HepG2 (cell line): ENCODE data around the gene DDN. TPM values are rescaled to one million over a fixed set of nuclear protein-coding genes. Genes with fewer than 3 reads are reported as not detected.

Experiments
- ATAC-seq: fragments of 200-7000 bp; cut with Tn5 transposase; 3 replicates; pipeline ENCODE4 v1.9.1; 2020; ENCODE audit warnings: mild to moderate bottlenecking, moderate library complexity
- BruUV-seq: library from RNA; stranded (reverse); fragments of 400-500 nt; replicated peaks from 2 replicates; lab custom pipeline; 2021; lab: Mats Ljungman, UMichigan
- CTCF ChIA-PET: fragments of 300-600 bp; formaldehyde crosslinking; extraction: SDS; loops from one replicate; lab custom pipeline; 2021; ENCODE audit warnings: low total read pairs, inconsistent platforms, low intra/inter-chr PET ratio; lab: Yijun Ruan, JAX
- POLR2A ChIA-PET: fragments of 350-600 bp; sonication (Branson Sonifier 250); formaldehyde crosslinking; loops from one replicate; lab custom pipeline; 2020; ENCODE audit warnings: antibody characterized with exemption, inconsistent platforms; lab: Yijun Ruan, JAX
- DNase-seq: peaks from one replicate; pipeline ENCODE4 v3.0.0-alpha.2; 2015; ENCODE audit warnings: low spot score
- FAIRE-seq: peaks from 3 replicates; lab custom pipeline; 2011; peaks lifted over from hg19 to GRCh38; lab: Jason Lieb, UNC
- H2AFZ ChIP-seq: one replicate; pipeline ENCODE4 v1.6.1; 2011; ENCODE audit warnings: low read length, inconsistent platforms
- H3K27ac ChIP-seq: fragments of 300-600 bp; 3 replicates; pipeline ENCODE4 v1.8.0; 2011; ENCODE audit warnings: mixed run types, mild to moderate bottlenecking, mixed read lengths, low read length, inconsistent platforms; ENCODE audit not compliant: insufficient read depth; ENCODE audit errors: extremely low read length
- H3K27me3 ChIP-seq, 2 experiments: fragments of 200-600 bp in 1 of 2; 2 replicates in 1 of 2; 3 replicates in 1 of 2; pipeline versions ENCODE4 v1.6.0 to v1.8.0; 2011; ENCODE audit warnings: low read length in 2 of 2, mild to moderate bottlenecking in 2 of 2, moderate library complexity in 2 of 2, inconsistent platforms in 1 of 2; ENCODE audit not compliant: insufficient read depth in 2 of 2, control insufficient read depth in 1 of 2
- H3K36me3 ChIP-seq, 2 experiments: fragments of 200-600 bp in 1 of 2; replicated peaks in 1 of 2; 2 replicates in 1 of 2; 3 replicates in 1 of 2; pipeline versions ENCODE4 v1.5.1 to v1.8.0; 2011; ENCODE audit warnings: low read length in 2 of 2, inconsistent platforms in 1 of 2; ENCODE audit not compliant: insufficient read depth in 2 of 2, control insufficient read depth in 1 of 2
- H3K4me1 ChIP-seq: 2 replicates; pipeline ENCODE4 v1.5.1; 2012; ENCODE audit warnings: low read length, inconsistent platforms; ENCODE audit not compliant: insufficient read depth
- H3K4me2 ChIP-seq: 2 replicates; pipeline ENCODE4 v1.6.0; 2011; ENCODE audit warnings: low read depth, low read length, inconsistent platforms
- H3K4me3 ChIP-seq, 3 experiments: fragments of 200-600 bp in 1 of 3; sonication (generic), shearing (Covaris generic) in 1 of 3; replicated peaks in 1 of 3; 2 replicates each; pipeline ENCODE4 v1.5.1; 2011 to 2016; ENCODE audit warnings: low read length in 3 of 3, inconsistent platforms in 2 of 3, low read depth in 2 of 3, mild to moderate bottlenecking in 2 of 3, control low read depth in 1 of 3, mixed read lengths in 1 of 3; ENCODE audit not compliant: insufficient read depth in 1 of 3
- H3K79me2 ChIP-seq: one replicate; pipeline ENCODE4 v1.6.1; 2011; ENCODE audit warnings: low read length, inconsistent platforms; ENCODE audit not compliant: insufficient read depth
- H3K9ac ChIP-seq: 2 replicates; pipeline ENCODE4 v1.6.0; 2011; ENCODE audit warnings: mild to moderate bottlenecking, low read depth, low read length, inconsistent platforms; ENCODE audit not compliant: insufficient read depth
- H3K9me3 ChIP-seq: 2 replicates; pipeline ENCODE4 v1.5.1; 2012; ENCODE audit warnings: mild to moderate bottlenecking, low read length
- H4K20me1 ChIP-seq: 2 replicates; pipeline ENCODE4 v1.6.0; 2011; ENCODE audit warnings: inconsistent platforms, mild to moderate bottlenecking, low read length, moderate library complexity; ENCODE audit not compliant: insufficient read depth
- CCAR2 ChIP-seq: fragments of 200-400 bp; formaldehyde crosslinking; optimal IDR thresholded peaks from 2 replicates; pipeline ENCODE3; 2018; ENCODE audit warnings: low read depth, mild to moderate bottlenecking, low read length, moderate library complexity
- CHD4 ChIP-seq: fragments of 200-600 bp; sonication (generic); IDR thresholded peaks from 2 replicates; pipeline ENCODE4 v1.7.0; 2017; ENCODE audit warnings: mild to moderate bottlenecking, low read length, borderline replicate concordance
- EED ChIP-seq: sonication (generic); formaldehyde crosslinking; IDR thresholded peaks from 2 replicates; pipeline ENCODE4 v1.5.0; 2020; ENCODE audit warnings: mild to moderate bottlenecking, missing genetic modification reagents
- FOXJ3 ChIP-seq: sonication (generic); formaldehyde crosslinking; IDR thresholded peaks from 2 replicates; pipeline ENCODE4 v1.4.0; 2020; ENCODE audit warnings: missing genetic modification reagents, mild to moderate bottlenecking, borderline replicate concordance
- GLMP ChIP-seq: sonication (generic); formaldehyde crosslinking; IDR thresholded peaks from 2 replicates; pipeline ENCODE4 v1.9.0; 2021; ENCODE audit warnings: missing genetic modification reagents, mild to moderate bottlenecking, borderline replicate concordance
- HDAC2 ChIP-seq: sonication (generic); formaldehyde crosslinking; IDR thresholded peaks from 2 replicates; pipeline ENCODE4 v1.4.0; 2020; ENCODE audit warnings: missing genetic modification reagents
- KLF9 ChIP-seq: IDR thresholded peaks from 2 replicates; pipeline ENCODE4 v1.6.1; 2016; ENCODE audit warnings: low read depth
- MIER3 ChIP-seq: IDR thresholded peaks from 2 replicates; pipeline ENCODE4 v1.6.1; 2016; ENCODE audit warnings: missing compliant biosample characterization, borderline replicate concordance
- MTF2 ChIP-seq: sonication (generic); formaldehyde crosslinking; IDR thresholded peaks from 2 replicates; pipeline ENCODE4 v1.5.0; 2020; ENCODE audit warnings: missing genetic modification reagents, borderline replicate concordance
- MXI1 ChIP-seq: IDR thresholded peaks from 3 replicates; pipeline ENCODE4 v1.6.1; 2012; ENCODE audit warnings: low read depth, low read length, inconsistent platforms, borderline replicate concordance
- NPAS2 ChIP-seq: sonication (generic); formaldehyde crosslinking; IDR thresholded peaks from 2 replicates; pipeline ENCODE4 v1.8.0; 2022; ENCODE audit warnings: mild to moderate bottlenecking, missing genetic modification reagents, borderline replicate concordance
- PAF1 ChIP-seq: IDR thresholded peaks from 2 replicates; pipeline ENCODE4 v1.6.1; 2016; ENCODE audit warnings: missing genetic modification reagents, missing compliant biosample characterization
- PAWR ChIP-seq: sonication (generic); formaldehyde crosslinking; IDR thresholded peaks from 2 replicates; pipeline ENCODE4 v1.4.0; 2020; ENCODE audit warnings: missing genetic modification reagents, mild to moderate bottlenecking, borderline replicate concordance
- PHF21A ChIP-seq: sonication (generic); formaldehyde crosslinking; IDR thresholded peaks from 2 replicates; pipeline ENCODE4 v1.5.0; 2020; ENCODE audit warnings: mild to moderate bottlenecking, missing genetic modification reagents
- SRSF1 ChIP-seq: fragments of 200-400 bp; formaldehyde crosslinking; optimal IDR thresholded peaks from 2 replicates; pipeline ENCODE3; 2017; ENCODE audit warnings: mild to moderate bottlenecking, low read depth, low read length, moderate library complexity
- ZNF207 ChIP-seq: fragments of 450-650 bp; IDR thresholded peaks from 2 replicates; pipeline ENCODE4 v1.6.1; 2016; ENCODE audit warnings: antibody characterized with exemption, borderline replicate concordance
- ZNF547 ChIP-seq: sonication (generic); formaldehyde crosslinking; IDR thresholded peaks from 2 replicates; pipeline ENCODE4 v1.5.1; 2020; ENCODE audit warnings: mild to moderate bottlenecking, missing genetic modification reagents
- ZNF761 ChIP-seq: sonication (generic); formaldehyde crosslinking; conservative IDR thresholded peaks from 2 replicates; pipeline ENCODE4 v1.4.0; 2020; ENCODE audit warnings: mild to moderate bottlenecking, missing genetic modification reagents
- WGBS: methylation state at CpG from one replicate; pipeline ENCODE4 v1.1.6; 2017; ENCODE audit warnings: low lambda C conversion rate; 5-methylcytosine and 5-hydroxymethylcytosine counted together
- in situ Hi-C: cut with HindIII; loops from 2 replicates; pipeline ENCODE4 v1.10.0; 2017; ENCODE audit warnings: low pct_unique_long_range_greater_than_20kb; ENCODE audit not compliant: extremely low pct_ligation_motif_present
- intact Hi-C: fragments of 100-400 bp; cut with micrococcal nuclease; formaldehyde crosslinking; loops from one replicate; pipeline ENCODE4 v1.10.0; 2022; ENCODE audit not compliant: unreplicated experiment
- polyA plus RNA-seq, 8 experiments: library from polyadenylated mRNA; depleted of rRNA in 3 of 8; stranded (reverse) in 7 of 8; unstranded in 1 of 8; fragments of >200 nt; fragmentation: Illumina TruSeq in 4 of 8; extraction: Trizol in 4 of 8; gene quantifications; 2 replicates each; pipeline versions ENCODE4 v1.2.1 to v1.2.3, GENCODE V29; 2011 to 2016; ENCODE audit warnings: low read depth in 4 of 8, missing spikeins in 1 of 8, mixed read lengths in 1 of 8; ENCODE audit not compliant: insufficient read depth in 1 of 8
- total RNA-seq, 5 experiments: library from RNA; depleted of rRNA; stranded (reverse); fragments of >200 nt; fragmentation: Illumina TruSeq; extraction: Trizol; gene quantifications; 2 replicates each; pipeline ENCODE4 v1.2.3, GENCODE V29; 2016; ENCODE audit warnings: low read depth in 1 of 5
- TF ChIP-seq, protein P1 (sequence below): sonication (generic); formaldehyde crosslinking; IDR thresholded peaks from 2 replicates; pipeline ENCODE4 v1.4.0; 2020; ENCODE audit warnings: missing genetic modification reagents, borderline replicate concordance
- TF ChIP-seq, protein P2 (sequence below): sonication (generic); formaldehyde crosslinking; IDR thresholded peaks from 2 replicates; pipeline ENCODE4 v1.9.0; 2022; ENCODE audit warnings: low read depth, missing genetic modification reagents

The DDN gene
- total and polyA plus RNA-seq, 2 of the 13 experiments (the other 11 are each of a cell fraction or from before 2014, with no cell fraction given): 0.24 to 0.53 TPM

GRCh38 chr12:48966177-48966895, 32.8 kb downstream of the DDN start:
- H3K4me2 ChIP-seq: no peak overlapping the region

More at GRCh38 chr12:48966177-48966895, 32.8 kb downstream of the DDN start:
- FAIRE-seq: no peak
- no peak for DNase-seq
- WGBS: 47% methylated on average over 18 of the region's 20 CpGs
- H3K36me3 ChIP-seq: no peaks in the 10 kb centered on the region
- intact Hi-C loops (no loop called here), in situ Hi-C loops (no loop called here)
- CTCF ChIA-PET: interaction anchor here (1.2 kb wide), 1 partner anchor 21 kb away, joined by 3 read pairs; no protein-coding TSS in a partner anchor
- ATAC-seq: no peak
- POLR2A ChIA-PET: no interaction called here
- H3K4me1 ChIP-seq: peaks cover 25% of the 10 kb centered on the region
- no peak overlapping the region for H2AFZ ChIP-seq
- BruUV-seq: no TSS peak
- peaks cover 10 to 64% of the 10 kb centered on the region in 2 experiments for H3K27me3 ChIP-seq
- TF ChIP-seq, protein P1, sequence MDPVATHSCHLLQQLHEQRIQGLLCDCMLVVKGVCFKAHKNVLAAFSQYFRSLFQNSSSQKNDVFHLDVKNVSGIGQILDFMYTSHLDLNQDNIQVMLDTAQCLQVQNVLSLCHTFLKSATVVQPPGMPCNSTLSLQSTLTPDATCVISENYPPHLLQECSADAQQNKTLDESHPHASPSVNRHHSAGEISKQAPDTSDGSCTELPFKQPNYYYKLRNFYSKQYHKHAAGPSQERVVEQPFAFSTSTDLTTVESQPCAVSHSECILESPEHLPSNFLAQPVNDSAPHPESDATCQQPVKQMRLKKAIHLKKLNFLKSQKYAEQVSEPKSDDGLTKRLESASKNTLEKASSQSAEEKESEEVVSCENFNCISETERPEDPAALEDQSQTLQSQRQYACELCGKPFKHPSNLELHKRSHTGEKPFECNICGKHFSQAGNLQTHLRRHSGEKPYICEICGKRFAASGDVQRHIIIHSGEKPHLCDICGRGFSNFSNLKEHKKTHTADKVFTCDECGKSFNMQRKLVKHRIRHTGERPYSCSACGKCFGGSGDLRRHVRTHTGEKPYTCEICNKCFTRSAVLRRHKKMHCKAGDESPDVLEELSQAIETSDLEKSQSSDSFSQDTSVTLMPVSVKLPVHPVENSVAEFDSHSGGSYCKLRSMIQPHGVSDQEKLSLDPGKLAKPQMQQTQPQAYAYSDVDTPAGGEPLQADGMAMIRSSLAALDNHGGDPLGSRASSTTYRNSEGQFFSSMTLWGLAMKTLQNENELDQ (CRISPR knock-in tag): no peak
- TF ChIP-seq NPAS2 (CRISPR knock-in tag) (no peak), ZNF207 (no peak), KLF9 (no peak), MXI1 (no peak), ZNF547 (CRISPR knock-in tag) (no peak), MIER3 (CRISPR knock-in tag) (no peak), FOXJ3 (CRISPR knock-in tag) (no peak), EED (CRISPR knock-in tag) (no peak), PAF1 (CRISPR knock-in tag) (no peak), HDAC2 (CRISPR knock-in tag) (no peak), CHD4 (no peak), GLMP (CRISPR knock-in tag) (no peak), PAWR (CRISPR knock-in tag) (no peak), SRSF1 (no peak), CCAR2 (no peak), ZNF761 (CRISPR knock-in tag) (no peak), PHF21A (CRISPR knock-in tag) (no peak), MTF2 (CRISPR knock-in tag) (no peak)
- TF ChIP-seq, protein P2, sequence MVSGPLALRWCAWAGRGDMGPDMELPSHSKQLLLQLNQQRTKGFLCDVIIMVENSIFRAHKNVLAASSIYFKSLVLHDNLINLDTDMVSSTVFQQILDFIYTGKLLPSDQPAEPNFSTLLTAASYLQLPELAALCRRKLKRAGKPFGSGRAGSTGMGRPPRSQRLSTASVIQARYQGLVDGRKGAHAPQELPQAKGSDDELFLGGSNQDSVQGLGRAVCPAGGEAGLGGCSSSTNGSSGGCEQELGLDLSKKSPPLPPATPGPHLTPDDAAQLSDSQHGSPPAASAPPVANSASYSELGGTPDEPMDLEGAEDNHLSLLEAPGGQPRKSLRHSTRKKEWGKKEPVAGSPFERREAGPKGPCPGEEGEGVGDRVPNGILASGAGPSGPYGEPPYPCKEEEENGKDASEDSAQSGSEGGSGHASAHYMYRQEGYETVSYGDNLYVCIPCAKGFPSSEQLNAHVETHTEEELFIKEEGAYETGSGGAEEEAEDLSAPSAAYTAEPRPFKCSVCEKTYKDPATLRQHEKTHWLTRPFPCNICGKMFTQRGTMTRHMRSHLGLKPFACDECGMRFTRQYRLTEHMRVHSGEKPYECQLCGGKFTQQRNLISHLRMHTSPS: no peak
- H3K4me3 ChIP-seq: no peak overlapping the region
- H3K9ac ChIP-seq: no peak overlapping the region
- H3K79me2 ChIP-seq: no peaks in the 10 kb centered on the region
- H3K9me3 ChIP-seq: no peaks in the 10 kb centered on the region
- no peaks in the 10 kb centered on the region for H4K20me1 ChIP-seq
- H3K27ac ChIP-seq: no peak overlapping the region
